CD14-positive monocyte (primary cell): ENCODE measurements around the gene GALNT15. TPM values are rescaled to one million over a fixed set of nuclear protein-coding genes. Genes with fewer than 3 reads are reported as not detected.

ENCODE experiments used
- DNase-seq, 3 donors: peaks; one replicate each; pipeline ENCODE4 v3.0.0-alpha.2; 2011 to 2022
- H2AFZ ChIP-seq: 2 replicates; pipeline ENCODE4 v1.6.0; 2012; ENCODE audit warnings: mild to moderate bottlenecking, low read depth, low read length, inconsistent platforms; ENCODE audit not compliant: insufficient read depth, poor library complexity, severe bottlenecking
- H3K27ac ChIP-seq, 2 donors: 1 replicate in 1 of 2; 2 replicates in 1 of 2; pipeline ENCODE4 v1.5.1; 2012 to 2013; ENCODE audit warnings: low read length in 2 of 2, control low read depth in 1 of 2, inconsistent platforms in 1 of 2, low read depth in 1 of 2, mild to moderate bottlenecking in 1 of 2
- H3K27me3 ChIP-seq, 2 donors: one replicate each; pipeline versions ENCODE4 v1.6.0 to v1.6.1; 2011 to 2013; ENCODE audit warnings: low read length in 2 of 2; ENCODE audit not compliant: control insufficient read depth in 2 of 2, insufficient read depth in 2 of 2
- H3K36me3 ChIP-seq, 2 donors: replicated peaks in 1 of 2; 1 replicate in 1 of 2; 2 replicates in 1 of 2; pipeline versions ENCODE4 v1.5.1 to v1.6.1; 2012 to 2013; ENCODE audit warnings: low read length in 2 of 2, control low read depth in 1 of 2, inconsistent platforms in 1 of 2, mild to moderate bottlenecking in 1 of 2; ENCODE audit not compliant: insufficient read depth in 2 of 2, control insufficient read depth in 1 of 2
- H3K4me1 ChIP-seq, 2 donors: 1 replicate in 1 of 2; 2 replicates in 1 of 2; pipeline versions ENCODE4 v1.5.1 to v1.6.1; 2012 to 2013; ENCODE audit warnings: low read length in 2 of 2, control low read depth in 1 of 2, inconsistent platforms in 1 of 2, mild to moderate bottlenecking in 1 of 2, moderate library complexity in 1 of 2; ENCODE audit not compliant: insufficient read depth in 2 of 2, control insufficient read depth in 1 of 2
- H3K4me2 ChIP-seq: replicated peaks from 2 replicates; pipeline ENCODE3; 2012; ENCODE audit warnings: low read length, moderate library complexity, mild to moderate bottlenecking; ENCODE audit not compliant: poor library complexity, severe bottlenecking; ENCODE audit errors: extremely low read depth
- H3K4me3 ChIP-seq, 3 experiments: fragments of 200-600 bp in 1 of 3; sonication (generic) in 1 of 3; replicated peaks in 1 of 3; 1 replicate in 2 of 3; 2 replicates in 1 of 3; pipeline ENCODE4 v1.5.1; 2011 to 2013; ENCODE audit warnings: low read length in 3 of 3, mild to moderate bottlenecking in 3 of 3, control low read depth in 2 of 3, low read depth in 2 of 3, inconsistent platforms in 1 of 3, moderate library complexity in 1 of 3
- H3K79me2 ChIP-seq: 2 replicates; pipeline ENCODE4 v1.6.0; 2012; ENCODE audit warnings: mild to moderate bottlenecking, control low read depth, inconsistent platforms, low read length, moderate library complexity; ENCODE audit not compliant: insufficient read depth
- H3K9ac ChIP-seq: 2 replicates; pipeline ENCODE4 v1.6.0; 2017; ENCODE audit warnings: low read length, mild to moderate bottlenecking; ENCODE audit not compliant: insufficient read depth, poor library complexity, severe bottlenecking
- H3K9me3 ChIP-seq, 2 donors: replicated peaks in 1 of 2; 1 replicate in 1 of 2; 2 replicates in 1 of 2; pipeline versions ENCODE4 v1.5.1 to v1.6.1; 2012 to 2013; ENCODE audit warnings: low read length in 2 of 2, control low read depth in 1 of 2; ENCODE audit not compliant: control insufficient read depth in 1 of 2, insufficient read depth in 1 of 2
- H4K20me1 ChIP-seq: 2 replicates; pipeline ENCODE4 v1.6.0; 2012; ENCODE audit warnings: mild to moderate bottlenecking, low read length, control low read depth, moderate library complexity; ENCODE audit not compliant: insufficient read depth
- H3K27ac Mint-ChIP-seq, 7 donors: one replicate each; pipeline ENCODE4 v1.8.0; 2020; ENCODE audit warnings: mild to moderate bottlenecking in 7 of 7, mixed read lengths in 7 of 7, moderate library complexity in 6 of 7, inconsistent platforms in 2 of 7
- H3K27me3 Mint-ChIP-seq, 3 donors: one replicate each; pipeline ENCODE4 v1.8.0; 2021 to 2022; ENCODE audit warnings: low read depth in 3 of 3, mild to moderate bottlenecking in 3 of 3, mixed read lengths in 3 of 3, moderate library complexity in 3 of 3, inconsistent platforms in 1 of 3
- H3K36me3 Mint-ChIP-seq, 2 donors: one replicate each; pipeline ENCODE4 v1.8.0; 2020; ENCODE audit warnings: mixed read lengths in 2 of 2, inconsistent platforms in 1 of 2, mild to moderate bottlenecking in 1 of 2
- H3K4me1 Mint-ChIP-seq: one replicate; pipeline ENCODE4 v1.8.0; 2020; ENCODE audit warnings: mild to moderate bottlenecking, mixed read lengths
- H3K4me3 Mint-ChIP-seq, 2 donors: one replicate each; pipeline ENCODE4 v1.8.0; 2020; ENCODE audit warnings: mild to moderate bottlenecking in 2 of 2, mixed read lengths in 2 of 2, moderate library complexity in 1 of 2
- H3K9me3 Mint-ChIP-seq, 7 donors: one replicate each; pipeline ENCODE4 v1.8.0; 2020 to 2022; ENCODE audit warnings: mixed read lengths in 7 of 7, mild to moderate bottlenecking in 6 of 7, moderate library complexity in 6 of 7, inconsistent platforms in 2 of 7
- WGBS: methylation state at CpG from one replicate; pipeline ENCODE4 v1.1.5; 2013; ENCODE audit warnings: missing lambda C conversion rate; ENCODE audit not compliant: insufficient coverage; 5-methylcytosine and 5-hydroxymethylcytosine counted together
- intact Hi-C, 2 donors: fragments of 100-400 bp; cut with micrococcal nuclease; formaldehyde crosslinking; loops; one replicate each; pipeline versions ENCODE4 v1.15.0 to v1.15.1; 2023
- polyA plus RNA-seq, 3 donors: library from polyadenylated mRNA; depleted of rRNA in 1 of 3; unstranded in 2 of 3; stranded (reverse) in 1 of 3; fragments of 300-500 nt in 2 of 3; fragments of >200 nt in 1 of 3; fragmentation: Illumina TruSeq in 2 of 3; gene quantifications; 1 replicate in 2 of 3; 2 replicates in 1 of 3; pipeline ENCODE4 v1.2.3, GENCODE V29; 2012 to 2021
- TF ChIP-seq, protein P1 (sequence below): fragments of 200-600 bp; IDR thresholded peaks from one replicate; pipeline ENCODE4 v1.8.0; 2022; ENCODE audit warnings: antibody characterized with exemption, mild to moderate bottlenecking

The GALNT15 gene
- polyA plus RNA-seq, 3 donors = not detected

DNA sequence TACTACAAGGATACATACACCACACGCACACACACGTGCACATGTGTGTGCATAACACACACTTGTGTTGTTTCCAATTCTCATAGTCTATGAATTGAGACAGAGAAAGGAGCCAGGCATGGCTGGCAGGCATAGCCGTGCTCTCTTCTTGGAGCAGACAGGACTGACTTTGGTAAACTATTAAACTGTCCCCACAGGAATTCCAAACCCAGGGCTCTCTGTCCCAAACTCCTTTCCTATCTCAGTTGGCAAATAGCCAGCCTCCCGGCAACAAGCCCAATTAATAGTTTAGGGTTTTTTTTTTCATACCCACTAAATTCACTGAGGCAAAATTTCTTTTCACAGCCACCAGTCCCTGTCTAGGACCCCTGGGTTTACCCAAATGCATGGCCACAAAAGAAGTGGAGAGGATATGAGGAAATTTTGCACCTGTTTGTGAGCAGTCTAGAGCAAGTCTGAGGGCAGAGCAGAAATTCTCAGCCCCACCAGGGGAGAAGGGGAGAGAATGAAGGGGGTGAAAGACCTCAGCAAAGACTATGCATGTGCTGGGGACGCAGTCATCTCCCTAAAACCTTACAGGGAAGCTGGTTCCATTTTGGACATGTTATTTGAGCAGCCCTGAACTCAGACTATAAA, 17.8 kb downstream of the GALNT15 start:
- no peaks in the 10 kb centered on the region for H3K36me3 ChIP-seq
- H3K4me3 ChIP-seq = no peak overlapping the region
- H3K4me2 ChIP-seq = no peak overlapping the region
- no peak for DNase-seq
- 83% methylated on average over 1 of the region's 5 CpGs for WGBS
- no peak overlapping the region for H3K4me3 Mint-ChIP-seq
- no peaks in the 10 kb centered on the region for H3K27me3 ChIP-seq
- H3K27ac Mint-ChIP-seq = no peak overlapping the region
- TF ChIP-seq, protein P1, sequence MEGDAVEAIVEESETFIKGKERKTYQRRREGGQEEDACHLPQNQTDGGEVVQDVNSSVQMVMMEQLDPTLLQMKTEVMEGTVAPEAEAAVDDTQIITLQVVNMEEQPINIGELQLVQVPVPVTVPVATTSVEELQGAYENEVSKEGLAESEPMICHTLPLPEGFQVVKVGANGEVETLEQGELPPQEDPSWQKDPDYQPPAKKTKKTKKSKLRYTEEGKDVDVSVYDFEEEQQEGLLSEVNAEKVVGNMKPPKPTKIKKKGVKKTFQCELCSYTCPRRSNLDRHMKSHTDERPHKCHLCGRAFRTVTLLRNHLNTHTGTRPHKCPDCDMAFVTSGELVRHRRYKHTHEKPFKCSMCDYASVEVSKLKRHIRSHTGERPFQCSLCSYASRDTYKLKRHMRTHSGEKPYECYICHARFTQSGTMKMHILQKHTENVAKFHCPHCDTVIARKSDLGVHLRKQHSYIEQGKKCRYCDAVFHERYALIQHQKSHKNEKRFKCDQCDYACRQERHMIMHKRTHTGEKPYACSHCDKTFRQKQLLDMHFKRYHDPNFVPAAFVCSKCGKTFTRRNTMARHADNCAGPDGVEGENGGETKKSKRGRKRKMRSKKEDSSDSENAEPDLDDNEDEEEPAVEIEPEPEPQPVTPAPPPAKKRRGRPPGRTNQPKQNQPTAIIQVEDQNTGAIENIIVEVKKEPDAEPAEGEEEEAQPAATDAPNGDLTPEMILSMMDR = no peak
- H3K27ac ChIP-seq = no peak overlapping the region
- no peaks in the 10 kb centered on the region for H4K20me1 ChIP-seq
- no peaks in the 10 kb centered on the region for H3K79me2 ChIP-seq
- H3K9me3 ChIP-seq = no peaks in the 10 kb centered on the region
- no peaks in the 10 kb centered on the region for H3K4me1 ChIP-seq
- peaks cover 0 to 2% (median 0%) of the 10 kb centered on the region in 7 donors for H3K9me3 Mint-ChIP-seq
- peaks cover 2 to 3% (median 3%) of the 10 kb centered on the region in 3 donors for H3K27me3 Mint-ChIP-seq
- no peaks in the 10 kb centered on the region for H3K4me1 Mint-ChIP-seq
- intact Hi-C loops = no loop called here
- H2AFZ ChIP-seq = no peak overlapping the region
- no peaks in the 10 kb centered on the region for H3K36me3 Mint-ChIP-seq
- no peak overlapping the region for H3K9ac ChIP-seq

DNA sequence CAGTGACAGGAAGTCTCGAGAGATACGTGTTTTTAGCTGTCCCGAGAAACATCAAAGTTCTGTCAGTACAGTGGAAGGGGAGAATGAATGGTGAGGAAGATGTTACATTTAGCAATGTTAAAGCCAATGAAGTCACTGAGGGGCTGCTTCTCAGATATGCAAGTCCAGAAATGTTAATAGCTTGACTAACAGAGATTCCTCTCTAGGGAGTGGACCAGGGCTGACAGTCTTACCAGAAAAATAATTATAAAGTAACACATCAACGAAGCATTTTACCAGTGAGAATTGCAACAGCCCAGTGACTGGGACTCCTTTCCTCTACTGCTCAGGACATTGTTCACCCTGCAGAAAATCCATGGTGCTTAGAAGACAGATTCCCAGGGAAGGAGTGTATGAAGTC, 23.9 kb downstream of the GALNT15 start:
- Mint-ChIP-seq H3K9me3 (peaks cover 0 to 2% (median 0%) of the 10 kb centered on the region in 7 donors), H3K36me3 (no peaks in the 10 kb centered on the region)

More for the DNA sequence above, 23.9 kb downstream of the GALNT15 start:
- no peaks in the 10 kb centered on the region for H3K4me1 Mint-ChIP-seq
- peaks cover 0 to 5% (median 4%) of the 10 kb centered on the region in 3 donors for H3K27me3 Mint-ChIP-seq
- H3K36me3 ChIP-seq = no peaks in the 10 kb centered on the region
- H3K9ac ChIP-seq = no peak overlapping the region
- H2AFZ ChIP-seq = no peak overlapping the region
- no peaks in the 10 kb centered on the region for H3K27me3 ChIP-seq
- H3K9me3 ChIP-seq = no peaks in the 10 kb centered on the region
- no peak overlapping the region for H3K27ac ChIP-seq
- no peak overlapping the region for H3K4me3 ChIP-seq
- intact Hi-C loops = no loop called here
- H3K27ac Mint-ChIP-seq = no peak overlapping the region
- H3K4me1 ChIP-seq = no peaks in the 10 kb centered on the region
- H3K79me2 ChIP-seq = no peaks in the 10 kb centered on the region
- TF ChIP-seq, protein P1 = no peak
- no CpG with 5 or more reads among the region's 4 CpGs for WGBS
- no peaks in the 10 kb centered on the region for H4K20me1 ChIP-seq
- H3K4me3 Mint-ChIP-seq = no peak overlapping the region
- H3K4me2 ChIP-seq = no peak overlapping the region
- no peak for DNase-seq
